Activated CD4-positive, alpha-beta T cell treated with anti-CD3 and anti-CD28 coated beads, Interleukin-2, amount 50 U/mL, for 24 hours (primary cell): Measurements from ENCODE around the gene ADAMTS10.
"Not testable (repeated sequence)": the region's sequence is repeated elsewhere in the genome, so short reads cannot be mapped to it uniquely, and the experiment has no call there.

ENCODE experiments used
- DNase-seq, 2 donors: peaks; one replicate each; pipeline ENCODE4 v3.0.0-alpha.2; 2020; ENCODE audit warnings: low read depth in 1 of 2, low spot score in 1 of 2

Gene ADAMTS10

GRCh38 chr19:8566855-8567254 is 43.7 kb downstream of the ADAMTS10 start:
- no peak for DNase-seq

- not testable (repeated sequence) for DNase-seq
These were observed 45.6 kb downstream of the ADAMTS10 start for GRCh38 chr19:8564866-8565265.

DNA sequence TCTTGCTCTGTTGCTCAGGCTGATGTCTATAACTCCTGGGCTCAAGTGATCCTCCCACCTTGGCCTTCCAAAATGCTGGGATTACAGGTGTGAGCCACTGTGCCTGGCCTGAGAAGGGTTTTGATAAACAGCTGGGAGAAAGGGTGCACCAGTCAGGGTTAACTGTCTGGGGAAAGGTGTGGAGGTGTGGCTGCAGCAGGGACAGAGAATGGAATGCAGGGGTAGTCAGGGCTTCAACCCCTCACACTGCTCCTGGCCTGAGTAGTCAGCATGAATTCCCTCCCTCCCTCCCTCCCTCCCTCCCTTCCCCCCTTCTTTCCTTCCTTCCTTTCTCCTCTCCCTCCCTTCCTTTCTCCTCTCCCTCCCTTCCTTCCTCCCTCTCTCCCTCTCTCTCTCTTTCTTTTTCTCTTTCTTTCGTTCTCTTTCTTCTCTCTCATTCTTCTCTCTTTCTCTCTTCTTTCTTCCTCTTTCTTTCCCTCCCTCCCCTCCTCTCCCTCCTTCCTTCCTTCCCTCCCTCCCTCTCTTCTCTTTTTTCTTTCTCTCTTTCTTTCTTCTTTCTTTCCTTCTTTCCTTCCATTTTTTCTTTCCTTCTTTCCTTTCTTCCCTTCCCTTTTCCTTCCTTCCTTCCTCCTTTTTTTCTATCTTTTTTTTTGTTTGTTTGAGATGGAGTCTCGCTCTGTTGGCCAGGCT is 49.3 kb downstream of the ADAMTS10 start:
- DNase-seq = no peak

- no peak for DNase-seq
These were observed 52.2 kb downstream of the ADAMTS10 start for GRCh38 chr19:8558325-8558724.

GRCh38 chr19:8557642-8558238 is 52.8 kb downstream of the ADAMTS10 start:
- no peak for DNase-seq

DNA sequence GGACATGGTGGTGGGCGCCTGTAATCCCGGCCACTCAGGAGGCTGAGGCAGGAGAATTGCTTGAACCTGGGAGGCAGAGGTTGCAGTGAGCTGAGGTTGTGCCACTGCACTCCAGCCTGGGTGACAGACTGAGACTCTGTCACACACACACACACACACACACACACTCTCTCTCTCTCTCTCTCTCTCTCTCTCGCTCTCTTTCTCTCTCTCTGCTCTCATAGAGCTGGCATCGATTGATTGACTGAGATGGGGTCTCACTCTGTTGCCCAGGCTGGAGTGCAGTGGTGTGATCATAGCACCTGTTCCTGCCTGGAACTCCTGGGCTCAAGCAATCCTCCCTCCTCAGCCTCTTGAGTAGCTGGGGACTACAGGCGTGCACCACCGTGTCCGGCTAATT is 56.8 kb downstream of the ADAMTS10 start:
- DNase-seq = not testable (repeated sequence)

DNA sequence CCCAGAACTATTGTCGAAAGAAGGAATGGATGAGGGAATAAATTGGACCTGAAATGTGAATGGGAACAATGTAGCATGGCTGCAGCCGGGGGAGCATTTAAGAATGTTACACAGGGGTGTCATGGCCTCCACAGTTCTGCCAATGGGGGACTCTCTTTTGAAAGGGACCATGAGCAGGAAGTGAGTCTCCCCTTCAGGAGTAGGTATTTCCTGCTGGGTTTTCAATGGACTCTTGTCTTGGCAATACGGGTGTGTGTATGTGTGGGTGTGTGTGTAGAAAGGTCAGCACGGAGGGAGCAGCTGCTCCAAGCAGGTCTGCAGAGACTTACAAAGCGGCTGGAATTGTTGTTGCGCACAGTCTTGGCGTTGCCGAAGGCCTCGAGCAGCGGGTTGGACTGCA is 57.7 kb downstream of the ADAMTS10 start:
- no peak for DNase-seq

DNA sequence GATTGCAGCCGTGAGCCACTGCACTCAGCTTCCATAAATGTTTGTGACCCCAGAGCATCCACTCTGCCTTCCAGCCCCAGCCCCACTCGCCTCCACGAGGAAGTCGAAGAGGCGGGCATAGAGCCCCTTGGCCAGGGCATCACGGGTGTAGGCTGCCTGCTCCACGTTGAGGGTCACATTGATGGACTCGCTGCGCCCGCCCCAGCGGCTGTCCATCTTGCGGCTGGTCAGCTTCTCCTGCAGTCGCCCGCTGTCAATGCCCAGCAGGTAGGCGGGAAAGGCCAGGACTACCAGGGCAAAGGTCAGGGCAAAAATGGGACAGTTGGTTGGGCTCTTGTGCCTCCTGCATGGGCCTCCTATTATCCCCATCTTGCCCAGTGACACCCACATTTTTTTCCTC is 60.4 kb downstream of the ADAMTS10 start:
- DNase-seq = no peak

DNA sequence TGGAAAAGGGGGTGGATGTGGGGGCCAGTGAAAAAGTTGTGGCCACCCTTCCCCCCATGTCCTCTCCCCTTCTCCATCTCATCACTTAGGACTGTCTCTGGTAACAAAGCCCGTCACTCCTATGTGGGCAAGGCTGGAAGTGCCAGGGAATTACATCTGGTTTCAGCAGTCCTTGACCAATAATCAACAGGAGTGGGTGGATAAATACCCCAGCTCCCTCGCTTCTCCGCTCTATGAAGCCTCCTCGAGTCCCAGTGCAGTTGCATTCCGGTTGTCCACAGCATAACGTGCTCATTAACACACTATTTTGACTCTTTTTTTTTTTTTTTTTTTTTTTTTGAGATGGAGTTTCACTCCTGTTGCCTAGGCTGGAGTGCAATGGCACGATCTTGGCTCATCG is 64.8 kb downstream of the ADAMTS10 start:
- no peak for DNase-seq

GRCh38 chr19:8544168-8544567 is 66.3 kb downstream of the ADAMTS10 start:
- DNase-seq = no peak

DNA sequence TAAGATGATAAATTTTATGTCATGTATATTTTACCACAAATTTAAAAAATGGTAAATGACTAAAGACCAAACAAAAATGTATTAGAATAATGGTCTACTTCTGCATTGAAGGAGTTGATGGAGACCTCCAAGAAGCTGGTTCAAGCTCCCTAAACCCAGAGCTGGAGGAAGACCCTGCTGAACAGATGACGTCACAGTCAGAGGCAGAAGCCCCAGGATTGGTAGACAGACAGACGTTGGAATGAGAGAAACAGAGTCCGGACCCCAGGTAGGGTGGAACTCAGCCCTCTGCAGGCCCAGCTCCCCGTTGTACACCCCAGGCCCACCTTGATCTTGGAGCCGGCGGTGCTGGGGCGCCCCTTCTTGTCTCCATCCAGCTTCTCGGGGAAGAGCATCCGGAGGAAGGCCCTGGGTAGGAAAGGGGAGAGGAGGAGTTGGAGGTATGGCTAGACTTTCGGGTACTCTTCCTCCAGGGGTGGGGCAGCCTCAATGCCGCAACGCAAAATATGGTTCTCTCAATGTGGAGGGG is 70.8 kb downstream of the ADAMTS10 start:
- DNase-seq = no peak

GRCh38 chr19:8537099-8537498 is 73.4 kb downstream of the ADAMTS10 start:
- DNase-seq = no peak

GRCh38 chr19:8536282-8536681 is 74.2 kb downstream of the ADAMTS10 start:
- no peak for DNase-seq

DNA sequence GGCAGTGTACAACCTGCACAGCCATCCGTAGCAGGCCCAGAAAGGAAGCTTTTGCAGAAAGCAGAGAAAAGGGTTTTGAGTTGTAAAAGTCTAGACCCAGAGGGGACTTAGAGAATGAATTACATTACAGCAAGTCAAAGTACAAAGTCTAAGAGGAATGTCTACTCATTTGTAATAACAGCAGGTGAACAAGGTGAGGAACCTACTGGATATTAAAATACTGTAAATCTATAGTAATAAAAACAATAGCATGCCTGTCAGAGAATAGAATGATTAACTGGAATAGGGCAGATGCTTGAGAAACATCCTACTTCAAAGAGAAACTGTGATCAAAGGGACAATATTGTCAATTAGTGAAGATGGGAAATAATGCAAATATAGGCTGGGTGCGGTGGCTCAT is 78.3 kb downstream of the ADAMTS10 start:
- DNase-seq = no peak

DNA sequence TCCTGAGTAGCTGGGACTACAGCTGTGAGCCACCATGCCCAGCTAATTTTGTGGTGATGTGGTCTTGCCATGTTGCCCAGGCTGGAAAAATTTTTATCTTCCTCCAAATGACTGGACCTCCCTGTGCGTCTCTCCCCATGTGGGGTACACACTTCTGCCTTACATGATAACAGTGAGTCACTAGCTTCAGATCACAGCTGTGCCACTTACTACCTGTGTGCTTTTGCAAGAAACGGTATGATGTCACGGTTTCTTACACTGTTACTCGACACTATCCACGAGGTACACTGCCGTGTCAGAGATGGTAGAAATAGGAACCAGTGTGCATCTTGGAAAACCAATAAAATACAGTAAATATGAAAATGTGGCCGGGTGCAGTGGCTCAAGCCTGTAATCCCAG is 79.0 kb downstream of the ADAMTS10 start:
- DNase-seq = no peak
